Measurements from ENCODE around the gene SLX4IP.
"Not testable (repeated sequence)": the region's sequence is repeated elsewhere in the genome, so short reads cannot be mapped to it uniquely, and the experiment has no call there.

The SLX4IP gene

GRCh38 chr20:10390709-10391108, 44.4 kb upstream of the SLX4IP start (continued):
- no peak for TF ChIP-seq ZBTB8A (tag by site-specific recombination; IDR thresholded peaks at IDR 0.05)
- TF ChIP-seq ZNF23 (tag by site-specific recombination; IDR thresholded peaks at IDR 0.05; ENCODE audit: borderline replicate concordance): no peak
- no peak for TF ChIP-seq ZNF10 (tag by site-specific recombination; IDR thresholded peaks at IDR 0.05)

GRCh38 chr20:10394752-10395151, 40.4 kb upstream of the SLX4IP start:
- CTCF ChIA-PET, POLR2A ChIA-PET: not testable (repeated sequence)

GRCh38 chr20:10398834-10399369, 36.2 kb upstream of the SLX4IP start:
- Histone ChIP-seq H3K27ac (ENCODE audit: extremely low read depth, low read depth, low read length) (no peak overlapping the region), H3K36me3 (ENCODE audit: control insufficient read depth in 2 of 2, insufficient read depth in 1 of 2, low read length in 2 of 2) (no peaks in the 10 kb centered on the region), H3K9me3 (ENCODE audit: control insufficient read depth, insufficient read depth, low read depth, low read length) (no peaks in the 10 kb centered on the region), H3K4me1 (ENCODE audit: control insufficient read depth, insufficient read depth, low read length) (no peaks in the 10 kb centered on the region), H3K4me3 (ENCODE audit: low read depth, low read length) (no peak overlapping the region)
- ChIA-PET CTCF (no interaction called here), POLR2A (no interaction called here)
- TF ChIP-seq ATF2 (tag by site-specific recombination; IDR thresholded peaks at IDR 0.05; ENCODE audit: low read depth): 0 out of 2 replicates have a peak, but pooled peaks have one; percentile 11
- no peak for TF ChIP-seq ZNF274 (IDR thresholded peaks at IDR 0.05; ENCODE audit: low read length)
- TF ChIP-seq ZNF274 (tag by site-specific recombination; IDR thresholded peaks at IDR 0.05; ENCODE audit: borderline replicate concordance): no peak
- no peak for TF ChIP-seq ZNF133 (tag by site-specific recombination; IDR thresholded peaks at IDR 0.05)
- no peak for TF ChIP-seq IKZF3 (tag by site-specific recombination; IDR thresholded peaks at IDR 0.05)

More at GRCh38 chr20:10394752-10395151, 40.4 kb upstream of the SLX4IP start:
- not testable (repeated sequence) for H3K36me3 ChIP-seq (ENCODE audit: control insufficient read depth in 2 of 2, insufficient read depth in 1 of 2, low read length in 2 of 2); H3K9me3 ChIP-seq (ENCODE audit: control insufficient read depth, insufficient read depth, low read depth, low read length); H3K4me1 ChIP-seq (ENCODE audit: control insufficient read depth, insufficient read depth, low read length); H3K27ac ChIP-seq (ENCODE audit: extremely low read depth, low read depth, low read length); H3K4me3 ChIP-seq (ENCODE audit: low read depth, low read length)

- ChIA-PET CTCF (interaction anchor here (0.6 to 1.4 kb wide), 5 partner anchors 11 to 786 kb away, joined by 3 to 4 read pairs (median 3); no protein-coding TSS in a partner anchor), POLR2A (no interaction called here)
- Histone ChIP-seq H3K4me1 (ENCODE audit: control insufficient read depth, insufficient read depth, low read length) (no peaks in the 10 kb centered on the region), H3K36me3 (ENCODE audit: control insufficient read depth in 2 of 2, insufficient read depth in 1 of 2, low read length in 2 of 2) (peaks cover 4 to 24% of the 10 kb centered on the region in 2 experiments; a peak in 2 of 3 replicates), H3K27ac (ENCODE audit: extremely low read depth, low read depth, low read length) (no peak overlapping the region), H3K9me3 (ENCODE audit: control insufficient read depth, insufficient read depth, low read depth, low read length) (no peaks in the 10 kb centered on the region), H3K4me3 (ENCODE audit: low read depth, low read length) (no peak overlapping the region)
- no peak for TF ChIP-seq ZSCAN16 (tag by site-specific recombination; IDR thresholded peaks at IDR 0.05)
Measured at GRCh38 chr20:10402938-10403608, 32.0 kb upstream of the SLX4IP start.

- peaks cover 4 to 24% of the 10 kb centered on the region in 2 experiments; a peak in 2 of 3 replicates for H3K36me3 ChIP-seq (ENCODE audit: control insufficient read depth in 2 of 2, insufficient read depth in 1 of 2, low read length in 2 of 2)
- no peaks in the 10 kb centered on the region for H3K9me3 ChIP-seq (ENCODE audit: control insufficient read depth, insufficient read depth, low read depth, low read length)
- H3K4me1 ChIP-seq (ENCODE audit: control insufficient read depth, insufficient read depth, low read length): no peaks in the 10 kb centered on the region
- CTCF ChIA-PET: interaction anchor here (0.6 to 1.2 kb wide), 3 partner anchors 72 to 787 kb away, joined by 3 read pairs; no protein-coding TSS in a partner anchor
- no peak overlapping the region for H3K27ac ChIP-seq (ENCODE audit: extremely low read depth, low read depth, low read length)
- H3K4me3 ChIP-seq (ENCODE audit: low read depth, low read length): no peak overlapping the region
- POLR2A ChIA-PET: no interaction called here
- TF ChIP-seq ZNF707 (tag by site-specific recombination; IDR thresholded peaks at IDR 0.05) (no peak), PRDM6 (tag by site-specific recombination; IDR thresholded peaks at IDR 0.05) (no peak), CTCF (tag by site-specific recombination; IDR thresholded peaks at IDR 0.05) (0 out of 2 replicates have a peak, but pooled peaks have one; percentile 21), AEBP2 (tag by site-specific recombination; IDR thresholded peaks at IDR 0.05; ENCODE audit: borderline replicate concordance) (no peak), ZBTB10 (tag by site-specific recombination; IDR thresholded peaks at IDR 0.05) (no peak)
Measured at GRCh38 chr20:10404023-10404628, 31.0 kb upstream of the SLX4IP start.

Data from HEK293 (cell line).